AG04449 (cell line): ENCODE data around the gene RPS21.

ENCODE experiments used
- CTCF ChIA-PET: fragments of 350-600 bp; formaldehyde crosslinking; extraction: SDS; loops from one replicate; lab custom pipeline; 2021; ENCODE audit warnings: antibody characterized with exemption; lab: Yijun Ruan, JAX
- POLR2A ChIA-PET: fragments of 400-600, 350-600 bp; formaldehyde crosslinking; extraction: SDS; loops from one replicate; lab custom pipeline; 2020; ENCODE audit warnings: antibody characterized with exemption, inconsistent platforms; lab: Yijun Ruan, JAX
- DNase-seq: peaks from one replicate; pipeline ENCODE4 v3.0.0-alpha.2; 2010; ENCODE audit warnings: low read depth, low spot score
- H3K4me3 ChIP-seq: 2 replicates; pipeline ENCODE4 v1.5.1; 2011; ENCODE audit warnings: low read depth, mild to moderate bottlenecking, control low read depth, low read length
- CTCF ChIP-seq: IDR thresholded peaks from one replicate; pipeline ENCODE4 v1.5.1; 2011; ENCODE audit warnings: mild to moderate bottlenecking, moderate library complexity, low read length, control low read depth, inconsistent platforms; ENCODE audit not compliant: insufficient read depth; ENCODE audit errors: missing control alignments

The RPS21 gene

DNA sequence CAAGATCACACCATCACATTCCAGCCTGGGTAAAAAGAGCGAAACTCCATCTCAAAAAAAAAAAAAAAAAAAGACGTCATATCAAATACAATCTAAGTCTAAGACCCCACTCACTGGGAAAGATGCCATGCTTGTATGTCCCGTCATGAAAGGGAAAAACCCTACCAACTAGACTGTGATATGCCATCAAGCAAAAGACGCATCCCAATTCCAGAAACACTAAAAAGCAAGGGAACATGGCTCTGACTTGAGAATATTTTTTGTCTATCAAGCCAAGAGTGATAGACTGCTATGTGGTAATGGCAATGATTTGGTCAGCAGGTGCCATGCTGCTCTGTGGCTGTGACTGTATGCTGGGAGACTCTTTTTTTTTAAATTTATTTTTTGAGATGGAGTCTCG is 42.8 kb upstream of the RPS21 start:
- DNase-seq: no peak
- ChIA-PET CTCF (no interaction called here), POLR2A (interaction anchor here (0.7 kb wide), 1 partner anchor 39 kb away, joined by 3 read pairs; no protein-coding TSS in a partner anchor)
- TF ChIP-seq CTCF: no peak
- H3K4me3 ChIP-seq: no peak overlapping the region

DNA sequence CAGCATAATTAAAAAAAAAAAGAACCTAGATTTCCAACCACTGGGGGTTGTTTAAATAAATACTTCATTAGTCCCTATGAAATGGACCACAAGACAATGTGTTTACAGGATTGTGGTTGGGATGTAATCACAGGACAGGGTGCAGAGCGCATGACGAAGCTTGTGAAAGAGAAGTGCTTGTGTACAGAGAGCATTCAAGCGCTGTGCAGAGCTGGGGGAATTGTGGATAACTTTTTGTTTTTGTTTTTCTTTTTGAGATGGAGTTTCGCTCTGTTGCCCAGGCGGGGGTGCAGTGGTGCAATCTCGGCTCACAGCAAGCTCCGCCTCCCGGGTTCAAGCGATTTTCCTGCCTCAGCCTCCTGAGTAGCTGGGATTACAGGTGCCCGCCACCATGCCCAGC is 42.1 kb upstream of the RPS21 start:
- CTCF ChIA-PET: no interaction called here
- TF ChIP-seq CTCF: no peak
- POLR2A ChIA-PET: interaction anchor here (0.7 kb wide), 1 partner anchor 42 kb away, joined by 3 read pairs; the partner anchor contains the start of gene RPS21
- no peak for DNase-seq
- H3K4me3 ChIP-seq: no peak overlapping the region

DNA sequence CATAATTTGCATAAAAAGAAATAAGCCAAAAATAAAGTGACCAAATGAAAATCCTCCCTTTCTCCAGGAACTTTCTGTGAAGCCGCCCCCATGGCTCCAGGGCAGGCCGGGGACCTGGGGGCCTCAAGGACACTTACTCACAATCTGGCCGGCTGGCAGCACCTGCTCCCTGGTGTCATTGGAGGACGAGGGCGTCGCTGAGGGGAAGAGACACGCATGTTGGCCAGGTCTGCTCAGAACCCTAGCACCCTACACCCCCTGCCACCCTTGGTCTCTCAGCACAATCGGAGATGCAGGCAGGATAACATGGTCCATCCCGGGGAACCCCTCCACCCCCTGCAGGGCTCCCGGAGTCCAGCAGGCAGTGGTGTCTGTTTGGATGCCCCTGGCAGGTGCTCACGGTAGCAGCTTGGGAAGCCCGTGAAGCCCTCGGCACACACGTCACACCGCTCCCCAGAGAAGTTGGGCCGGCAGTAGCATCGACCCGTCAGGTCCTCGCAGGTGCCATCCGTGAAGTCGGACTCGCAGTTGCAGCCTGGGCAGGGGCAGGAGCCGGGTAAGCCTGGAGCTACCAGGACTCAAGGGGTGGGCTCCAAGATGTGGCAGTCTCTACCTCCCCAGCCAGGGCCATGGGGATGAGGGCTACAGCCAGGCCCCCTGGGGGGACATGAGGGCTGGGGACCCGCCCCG is 41.1 kb upstream of the RPS21 start:
- no peak for DNase-seq
- POLR2A ChIA-PET: no interaction called here

GRCh38 chr20:62346398-62347150 is 40.3 kb upstream of the RPS21 start:
- POLR2A ChIA-PET: no interaction called here
- no peak overlapping the region for H3K4me3 ChIP-seq
- no peak for DNase-seq
- no peak for TF ChIP-seq CTCF
- CTCF ChIA-PET: no interaction called here

More for the DNA sequence above, 41.1 kb upstream of the RPS21 start:
- no peak overlapping the region for H3K4me3 ChIP-seq
- CTCF ChIA-PET: no interaction called here
- no peak for TF ChIP-seq CTCF

GRCh38 chr20:62347151-62347404 is 39.8 kb upstream of the RPS21 start:
- no peak for TF ChIP-seq CTCF
- ChIA-PET POLR2A (no interaction called here), CTCF (no interaction called here)
- no peak for DNase-seq
- H3K4me3 ChIP-seq: no peak overlapping the region

- DNase-seq: no peak
- ChIA-PET POLR2A (no interaction called here), CTCF (no interaction called here)
- no peak for TF ChIP-seq CTCF
- no peak overlapping the region for H3K4me3 ChIP-seq
Observed at GRCh38 chr20:62347445-62347844, 39.5 kb upstream of the RPS21 start.
